HT1080 (cell line): Measurements from ENCODE around the gene HES4. TPM values are rescaled to one million over a fixed set of nuclear protein-coding genes. Genes with fewer than 3 reads are reported as not detected.
A peak's percentile ranks its signal among the peaks of the same experiment; 100 is the strongest.
"Not testable (repeated sequence)": the region's sequence is repeated elsewhere in the genome, so short reads cannot be mapped to it uniquely, and the experiment has no call there.

Experiments used
- DNase-seq: peaks from one replicate; pipeline ENCODE4 v3.0.0-alpha.2; 2015; ENCODE audit warnings: low read depth
- total RNA-seq: library from RNA; depleted of rRNA; stranded (reverse); fragments of >200 nt; shearing (Covaris generic); gene quantifications from 2 replicates; pipeline ENCODE4 v1.2.3, GENCODE V29; 2014

The HES4 gene
- total RNA-seq, 1 experiment from 2014 or later = 7.6 TPM

GRCh38 chr1:1019122-1019999 is 19.5 kb upstream of the HES4 start:
- DNase-seq = peak; percentile 48

DNA sequence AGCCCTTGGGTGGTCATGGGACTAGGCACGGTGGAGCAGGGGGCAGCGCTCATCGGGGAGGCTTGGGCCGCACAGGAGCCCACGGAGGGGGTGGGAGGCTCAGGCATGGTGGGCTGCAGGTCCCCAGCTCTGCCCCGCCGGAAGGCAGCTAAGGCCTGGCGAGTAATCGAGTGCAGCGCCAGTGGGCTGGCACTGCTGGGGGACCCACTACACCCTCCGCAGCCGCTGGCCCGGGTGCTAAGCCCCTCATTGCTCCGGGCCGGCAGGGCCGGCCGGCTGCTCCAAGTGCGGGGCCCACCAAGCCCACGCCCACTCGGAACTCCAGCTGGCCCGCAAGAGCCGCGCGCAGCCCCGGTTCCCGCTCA is 18.4 kb upstream of the HES4 start:
- DNase-seq = not testable (repeated sequence)

DNA sequence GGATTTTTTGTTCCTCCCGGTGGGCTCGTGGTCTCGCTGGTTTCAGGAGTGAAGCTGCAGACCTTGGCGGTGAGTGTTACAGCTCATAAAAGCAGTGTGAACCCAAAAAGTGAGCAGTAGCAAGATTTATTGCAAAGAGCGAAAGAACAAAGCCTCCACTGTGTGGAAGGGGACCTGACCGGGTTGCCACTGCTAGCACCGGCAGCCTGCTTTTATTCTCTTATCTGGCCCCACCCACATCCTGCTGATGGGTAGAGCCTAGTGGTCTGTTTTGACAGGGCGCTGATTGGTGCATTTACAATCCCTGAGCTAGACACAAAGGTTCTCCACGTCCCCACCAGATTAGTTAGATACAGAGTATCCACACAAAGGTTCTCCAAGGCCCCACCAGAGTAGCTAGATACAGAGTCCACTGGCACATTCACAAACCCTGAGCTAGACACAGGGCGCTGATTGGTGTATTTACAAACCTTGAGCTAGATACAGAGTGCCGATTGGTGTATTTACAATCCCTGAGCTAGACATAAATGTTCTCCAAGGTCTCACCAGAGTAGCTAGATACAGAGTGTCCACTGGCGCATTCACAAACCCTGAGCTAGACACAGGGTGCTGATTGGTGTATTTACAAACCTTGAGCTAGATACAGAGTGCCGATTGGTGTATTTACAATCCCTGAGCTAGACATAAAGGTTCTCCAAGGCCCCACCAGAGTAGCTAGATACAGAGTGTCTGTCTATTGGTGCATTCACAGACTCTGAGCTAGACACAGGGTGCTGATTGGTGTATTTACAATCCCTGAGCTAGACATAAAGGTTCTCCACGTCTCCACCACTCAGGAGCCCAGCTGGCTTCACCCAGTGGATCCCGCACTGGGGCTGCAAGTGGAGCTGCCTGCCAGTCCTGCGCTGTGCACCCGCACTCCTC is 17.8 kb upstream of the HES4 start:
- not testable (repeated sequence) for DNase-seq

DNA sequence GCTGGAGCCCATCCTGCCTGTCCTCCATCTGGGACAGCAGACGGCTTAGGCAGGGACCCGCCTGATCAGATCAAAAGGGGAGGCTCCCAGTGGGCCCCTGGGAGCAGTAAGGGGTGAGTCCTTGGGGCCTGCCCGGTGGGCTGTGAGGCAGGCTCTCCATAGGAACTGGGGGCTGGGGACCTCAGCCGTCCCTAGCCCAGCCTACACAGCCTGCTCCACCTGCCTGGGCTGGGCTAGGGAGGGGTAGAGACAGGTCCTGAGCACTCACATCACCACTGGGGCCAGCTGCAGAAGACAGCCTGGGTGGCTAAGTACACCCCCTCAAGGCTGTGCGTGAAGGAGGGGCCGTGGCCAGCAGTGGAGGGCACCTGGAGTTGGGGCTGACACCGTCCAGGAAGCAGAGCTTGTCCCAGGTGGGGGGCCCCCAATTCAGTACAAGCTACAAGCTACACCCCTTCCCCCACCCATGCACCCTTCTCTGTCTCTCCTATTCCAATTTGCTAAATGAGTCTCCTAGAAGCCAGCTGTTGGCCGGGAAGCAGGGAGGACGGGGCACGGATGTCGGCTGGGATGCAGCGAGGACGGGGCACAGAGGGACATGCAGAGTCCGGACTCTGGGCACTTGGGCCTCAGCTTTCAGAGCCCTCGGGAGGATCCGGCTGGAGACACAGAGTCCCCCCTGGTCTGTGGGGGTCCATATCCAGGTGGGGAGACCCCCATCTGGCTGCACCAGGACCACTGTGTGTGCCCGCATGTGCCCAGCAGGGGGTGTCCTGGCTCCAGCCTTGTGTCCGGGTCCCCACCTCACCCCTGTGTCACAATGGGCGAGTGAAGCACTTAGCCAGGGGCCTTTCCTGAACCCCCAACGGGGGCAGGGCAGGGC is 15.1 kb upstream of the HES4 start:
- DNase-seq = no peak

DNA sequence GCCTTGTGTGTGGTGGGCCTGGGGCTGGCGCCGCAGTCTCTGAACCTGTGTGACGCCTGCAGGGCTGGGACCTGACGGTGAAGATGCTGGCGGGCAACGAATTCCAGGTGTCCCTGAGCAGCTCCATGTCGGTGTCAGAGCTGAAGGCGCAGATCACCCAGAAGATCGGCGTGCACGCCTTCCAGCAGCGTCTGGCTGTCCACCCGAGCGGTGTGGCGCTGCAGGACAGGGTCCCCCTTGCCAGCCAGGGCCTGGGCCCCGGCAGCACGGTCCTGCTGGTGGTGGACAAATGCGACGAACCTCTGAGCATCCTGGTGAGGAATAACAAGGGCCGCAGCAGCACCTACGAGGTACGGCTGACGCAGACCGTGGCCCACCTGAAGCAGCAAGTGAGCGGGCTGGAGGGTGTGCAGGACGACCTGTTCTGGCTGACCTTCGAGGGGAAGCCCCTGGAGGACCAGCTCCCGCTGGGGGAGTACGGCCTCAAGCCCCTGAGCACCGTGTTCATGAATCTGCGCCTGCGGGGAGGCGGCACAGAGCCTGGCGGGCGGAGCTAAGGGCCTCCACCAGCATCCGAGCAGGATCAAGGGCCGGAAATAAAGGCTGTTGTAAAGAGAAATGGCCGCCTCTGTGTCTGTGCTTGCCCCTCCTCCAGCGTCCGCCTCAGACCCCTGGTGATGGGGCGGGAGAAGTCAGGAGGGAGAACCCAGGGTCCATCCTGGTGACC is 14.2 kb upstream of the HES4 start:
- DNase-seq = no peak

GRCh38 chr1:1013105-1013921 is 13.4 kb upstream of the HES4 start, which contains the start of gene ISG15:
Gene ISG15 (plus strand): TSS chr1:1013497. CDS start chr1:1013574, 77 bp downstream.
- DNase-seq = peak; percentile 86

- not testable (repeated sequence) for DNase-seq
These were observed 12.8 kb upstream of the HES4 start for GRCh38 chr1:1012736-1013104.

- DNase-seq = no peak
These were observed 11.6 kb upstream of the HES4 start for GRCh38 chr1:1011396-1011949.

- DNase-seq = not testable (repeated sequence)
These were observed 10.2 kb upstream of the HES4 start for GRCh38 chr1:1010131-1010530.

DNA sequence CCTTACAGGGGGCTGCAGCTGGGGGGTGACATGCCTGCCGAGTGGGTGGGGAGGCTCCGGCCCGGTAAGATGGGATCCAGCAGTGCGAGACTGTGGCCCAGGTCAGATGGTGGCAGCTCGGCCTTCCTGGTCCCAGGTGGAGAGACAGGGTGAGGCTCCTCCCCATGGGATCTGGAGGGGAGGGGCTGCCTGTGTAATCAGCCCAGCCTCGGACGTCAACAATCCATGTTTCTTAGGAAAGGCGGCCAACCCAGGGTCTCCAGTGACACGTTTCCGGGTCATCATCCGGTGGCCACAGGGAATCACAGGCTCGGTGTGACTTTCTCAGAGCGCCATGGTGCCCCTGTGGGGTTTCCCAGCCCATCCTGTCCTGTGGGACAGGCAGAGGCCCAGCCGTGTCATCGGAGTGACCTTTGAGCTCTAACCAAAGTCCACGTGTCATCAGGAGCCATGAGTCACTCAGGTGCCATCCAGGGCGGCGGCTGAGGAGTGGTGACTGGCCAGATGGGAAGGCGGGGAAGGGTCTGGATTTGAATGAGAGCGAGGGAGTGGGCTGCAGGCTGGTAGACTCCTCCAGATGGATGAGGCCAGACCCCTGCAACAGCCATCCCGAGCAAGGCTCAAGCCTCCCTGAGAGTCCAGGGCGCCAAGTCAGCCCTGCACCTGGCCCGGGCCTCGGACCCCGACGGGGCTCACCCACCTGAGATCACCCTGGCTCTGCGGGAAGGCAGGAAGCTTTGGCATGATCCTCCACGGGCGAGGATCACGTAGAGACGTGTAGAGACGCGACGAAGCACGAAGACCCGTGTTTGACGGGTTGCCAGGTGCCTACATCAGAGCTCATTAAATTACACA is 6.6 kb upstream of the HES4 start:
- no peak for DNase-seq

DNA sequence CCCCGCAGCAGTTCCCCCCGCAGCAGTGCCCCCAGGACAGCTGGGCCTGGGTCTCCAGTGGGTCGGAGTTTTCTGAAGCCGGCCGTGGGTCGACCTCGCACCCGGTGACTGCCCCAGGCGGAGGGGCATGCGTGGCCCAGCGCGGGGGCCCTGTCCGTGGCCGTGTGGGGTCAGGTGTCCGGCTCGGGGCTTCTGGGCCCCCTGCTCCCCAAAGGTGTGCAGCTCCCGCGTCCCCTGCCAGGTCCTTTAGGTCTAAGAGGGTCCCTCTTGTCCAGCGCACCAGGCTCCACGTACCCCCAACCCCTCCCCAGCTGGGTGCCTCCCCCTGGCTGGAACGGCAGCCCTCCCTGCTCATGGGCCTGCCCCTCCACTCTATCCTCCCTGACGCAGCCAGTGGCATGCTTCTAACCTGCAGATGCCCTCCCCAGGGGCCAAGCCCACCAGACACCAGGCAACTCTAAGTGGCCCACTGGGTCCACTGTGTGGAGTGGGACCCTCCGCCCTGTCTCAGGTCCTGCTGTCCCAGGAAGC is 5.9 kb upstream of the HES4 start:
- DNase-seq = no peak

GRCh38 chr1:1004780-1005697 is 5.1 kb upstream of the HES4 start:
- peak; percentile 41 for DNase-seq

- no peak for DNase-seq
These were observed 4.5 kb upstream of the HES4 start for GRCh38 chr1:1004420-1004779.

DNA sequence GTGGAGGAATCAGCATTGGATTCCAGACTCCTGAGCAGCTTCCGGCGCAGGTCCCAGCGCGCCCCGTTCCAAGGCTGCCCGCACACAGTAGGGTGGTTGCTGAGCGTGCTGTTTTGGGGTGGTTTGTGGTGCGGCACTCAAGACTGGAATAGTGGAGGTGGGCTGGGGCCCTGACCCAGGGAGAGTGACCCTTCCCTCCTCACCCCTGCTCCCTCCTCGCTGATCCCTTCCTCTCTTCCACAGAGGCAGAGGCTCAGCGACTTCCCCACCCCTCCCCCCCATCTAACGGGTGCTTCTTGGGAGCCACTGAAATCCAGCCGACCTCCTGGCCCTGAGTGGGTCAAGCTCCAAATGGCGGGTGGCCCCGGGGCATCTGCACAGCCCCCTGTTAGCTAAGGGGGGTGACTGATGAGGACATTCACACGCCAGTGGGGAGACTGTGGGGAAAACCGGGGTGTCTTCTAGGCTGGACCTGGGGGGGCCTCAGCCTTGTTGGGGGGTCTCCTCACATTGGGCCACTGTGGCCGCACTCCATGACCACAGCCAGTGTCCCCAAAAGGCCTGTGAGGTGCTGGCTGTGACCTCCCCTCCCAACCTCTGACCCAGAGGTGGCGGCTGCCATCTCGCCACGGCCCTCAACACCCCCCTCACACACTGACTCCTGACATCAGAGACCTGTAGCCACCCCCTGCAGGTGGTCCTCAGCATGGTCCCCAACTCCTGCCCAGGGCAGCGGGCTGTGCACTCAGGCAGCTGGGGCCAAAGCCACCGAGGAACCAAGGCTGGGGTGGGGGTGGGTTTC is 3.9 kb upstream of the HES4 start:
- no peak for DNase-seq

DNA sequence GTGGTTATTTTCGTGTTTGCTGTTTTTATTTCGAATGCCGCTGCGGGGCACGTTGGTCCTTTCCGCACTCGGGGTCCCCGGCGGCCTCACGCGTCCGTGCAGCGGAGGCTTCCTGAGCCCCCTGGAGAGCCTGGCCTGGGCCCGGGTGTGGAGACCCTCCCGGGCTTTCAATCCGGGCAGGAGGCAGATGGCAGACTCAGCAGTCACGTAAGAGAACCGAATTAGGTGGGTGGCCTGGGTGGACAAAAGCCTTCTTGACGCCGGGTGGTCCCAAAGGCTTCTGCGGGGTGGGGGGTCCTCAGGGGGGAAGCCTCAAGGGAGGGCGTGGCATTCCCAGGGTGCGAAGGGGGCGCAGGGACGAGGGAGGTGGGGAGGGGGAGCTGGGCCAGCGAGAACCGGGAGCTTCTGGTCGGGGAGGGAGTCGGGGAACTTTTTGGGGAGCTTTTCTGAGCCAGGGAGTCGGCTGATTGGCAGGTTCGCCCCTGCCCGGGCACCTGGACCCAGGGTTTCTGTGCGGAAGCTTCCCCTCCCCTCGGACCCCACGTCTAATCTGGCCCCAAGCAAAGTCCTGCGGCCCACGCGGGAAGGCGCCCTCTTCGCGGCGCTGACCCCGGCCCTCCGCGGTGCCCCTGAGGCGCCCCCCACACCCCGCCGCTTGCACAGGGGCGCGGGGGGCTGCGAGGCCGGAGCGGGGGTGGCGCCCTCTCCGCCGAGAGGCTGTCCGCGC is 1.3 kb upstream of the HES4 start:
- no peak for DNase-seq
